K562 (cell line): Measurements from ENCODE around the gene DAPK2. TPM values are rescaled to one million over a fixed set of nuclear protein-coding genes. Genes with fewer than 3 reads are reported as not detected.

Experiments used
- CBFB ChIP-seq: sonication (generic); formaldehyde crosslinking; IDR thresholded peaks from 2 replicates; pipeline ENCODE4 v1.4.0; 2020; ENCODE audit warnings: mild to moderate bottlenecking, missing genetic modification reagents
- CTCF ChIP-seq, 3 experiments: IDR thresholded peaks in 2 of 3; conservative IDR thresholded peaks in 1 of 3; 2 replicates each; pipeline ENCODE4 v1.5.1; 2011 to 2012; ENCODE audit warnings: low read length in 3 of 3, mild to moderate bottlenecking in 3 of 3, control low read depth in 2 of 3, improper control_type of control experiment in 1 of 3, inconsistent platforms in 1 of 3, low read depth in 1 of 3, mixed read lengths in 1 of 3, moderate library complexity in 1 of 3; ENCODE audit not compliant: insufficient read depth in 2 of 3
- ELF1 ChIP-seq: fragments of 200-800 bp; sonication (Bioruptor generic); IDR thresholded peaks from 2 replicates; pipeline ENCODE4 v1.6.1; 2016; ENCODE audit warnings: missing genetic modification characterization, missing compliant biosample characterization
- FOS ChIP-seq: IDR thresholded peaks from 3 replicates; pipeline ENCODE4 v1.6.1; 2011; ENCODE audit not compliant: insufficient read length; ENCODE audit errors: extremely low read depth
- JUND ChIP-seq, 2 experiments: IDR thresholded peaks; 2 replicates in 1 of 2; 3 replicates in 1 of 2; pipeline ENCODE4 v1.6.1; 2011; ENCODE audit warnings: borderline replicate concordance in 2 of 2, low read depth in 2 of 2, low read length in 2 of 2, improper control_type of control experiment in 1 of 2, missing biosample characterization in 1 of 2, missing genetic modification characterization in 1 of 2, missing genetic modification reagents in 1 of 2
- MYC ChIP-seq, 2 experiments: fragments of 250-450 bp in 1 of 2; sonication (Bioruptor Pico) in 1 of 2; IDR thresholded peaks; 2 replicates each; pipeline versions ENCODE4 v1.5.1 to v1.6.1; 2012 to 2021; ENCODE audit warnings: low read depth in 2 of 2, borderline replicate concordance in 1 of 2, improper control_type of control experiment in 1 of 2, low read length in 1 of 2, mild to moderate bottlenecking in 1 of 2, moderate library complexity in 1 of 2
- PHF8 ChIP-seq: fragments of 200-600 bp; sonication (generic); IDR thresholded peaks from 2 replicates; pipeline ENCODE4 v1.6.1; 2012; ENCODE audit warnings: mixed run types, mild to moderate bottlenecking, inconsistent platforms, low read length, moderate library complexity, borderline replicate concordance
- REST ChIP-seq, 2 experiments: fragments of 450-650 bp; formaldehyde crosslinking in 1 of 2; IDR thresholded peaks; 2 replicates each; pipeline versions ENCODE4 v1.4.0 to v1.6.1; 2014 to 2020; ENCODE audit warnings: mild to moderate bottlenecking in 2 of 2, borderline replicate concordance in 1 of 2, low read depth in 1 of 2
- TAF1 ChIP-seq: IDR thresholded peaks from 2 replicates; pipeline ENCODE4 v1.6.1; 2011; ENCODE audit warnings: mild to moderate bottlenecking, low read length, moderate library complexity; ENCODE audit not compliant: insufficient read depth, control insufficient read depth, severe bottlenecking; ENCODE audit errors: extremely low read depth
- YY1 ChIP-seq, 3 experiments: IDR thresholded peaks; 2 replicates each; pipeline ENCODE4 v1.6.1; 2011; ENCODE audit warnings: low read length in 2 of 3, mild to moderate bottlenecking in 2 of 3, moderate library complexity in 2 of 3, borderline replicate concordance in 1 of 3, control low read depth in 1 of 3, low read depth in 1 of 3; ENCODE audit not compliant: insufficient read depth in 3 of 3, insufficient replicate concordance in 2 of 3, control insufficient read depth in 1 of 3, insufficient read length in 1 of 3; ENCODE audit errors: extremely low read depth in 1 of 3
- ZNF644 ChIP-seq: fragments of 200-800 bp; sonication (Bioruptor generic); IDR thresholded peaks from 2 replicates; pipeline ENCODE4 v1.6.1; 2016; ENCODE audit warnings: low read depth, missing genetic modification characterization, missing compliant biosample characterization
- ZSCAN29 ChIP-seq: fragments of 450-650 bp; IDR thresholded peaks from 2 replicates; pipeline ENCODE4 v1.6.1; 2017
- polyA plus RNA-seq, 8 experiments: library from polyadenylated mRNA; depleted of rRNA in 4 of 8; stranded (reverse) in 5 of 8; unstranded in 3 of 8; fragments of >200 nt; fragmentation: Nextera tagmentation in 2 of 8; fragmentation: Illumina TruSeq in 1 of 8; extraction: Ambion mirVana in 2 of 8; extraction: Trizol in 1 of 8; gene quantifications; 2 replicates each; pipeline versions ENCODE4 v1.2.1 to v1.2.3, GENCODE V29; 2011 to 2014; ENCODE audit warnings: inconsistent platforms in 1 of 8, missing spikeins in 1 of 8
- total RNA-seq, 7 experiments: library from RNA; depleted of rRNA in 6 of 7; stranded (reverse); fragments of >200 nt in 6 of 7; fragmentation: Illumina TruSeq in 2 of 7; extraction: Trizol in 2 of 7; gene quantifications; 2 replicates each; pipeline versions ENCODE4 v1.2.1 to v1.2.3, GENCODE V29; 2011 to 2021; ENCODE audit warnings: low replicate concordance in 1 of 7

The DAPK2 gene
- total and polyA plus RNA-seq, 9 of the 15 experiments (the other 6 are each of a cell fraction or from before 2014, with no cell fraction given): 0.14 to 5.2 (median 2.2) TPM

DNA sequence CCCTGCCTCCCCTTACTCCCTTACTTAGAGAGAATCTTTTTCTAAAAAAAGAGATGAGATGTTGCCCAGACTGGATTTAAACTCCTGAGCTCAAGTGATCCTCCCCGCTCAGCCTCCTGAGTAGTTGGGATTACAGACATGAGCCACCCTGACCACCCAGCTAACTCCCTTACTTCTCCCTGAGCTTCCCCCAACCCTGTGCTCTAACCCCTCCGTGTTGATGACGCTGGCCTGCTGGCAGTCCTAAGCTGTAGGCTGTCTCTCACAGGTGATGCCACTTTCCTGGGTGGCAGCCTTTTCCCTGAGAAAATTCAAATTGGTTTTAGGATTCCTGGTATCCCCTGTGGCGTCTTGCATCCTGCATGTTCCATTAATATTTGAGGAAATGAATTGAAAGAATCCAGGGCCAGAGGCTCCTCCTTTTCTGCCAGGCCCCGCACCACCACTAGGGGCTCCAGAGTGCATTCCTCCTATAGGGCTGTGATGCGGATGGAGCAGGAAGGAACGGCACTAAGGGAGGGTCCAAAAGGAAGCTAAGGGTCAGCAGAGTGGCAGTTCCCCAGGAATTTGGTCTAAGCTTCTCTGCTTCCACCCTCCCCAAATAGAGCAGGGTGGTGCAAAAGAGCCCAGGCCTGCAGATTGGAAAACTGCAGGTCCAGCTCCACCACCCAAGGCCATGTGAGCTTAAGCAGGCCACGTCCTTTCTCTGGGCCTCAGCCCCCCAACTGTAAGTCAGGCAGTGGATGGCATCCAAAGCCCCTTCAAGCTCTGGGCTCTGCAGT lies 101.1 kb downstream of the DAPK2 start (continued):
- peak; percentile 48; the same call in 1 of the 2 replicates for TF ChIP-seq REST (IDR thresholded peaks at IDR 0.05; ENCODE audit: borderline replicate concordance)
- TF ChIP-seq REST (CRISPR knock-in tag; IDR thresholded peaks at IDR 0.05; ENCODE audit: low read depth): no peak
- peak in 1 of 3 experiments; percentile 31 for TF ChIP-seq YY1 (IDR thresholded peaks at IDR 0.05; ENCODE audit: borderline replicate concordance in 1 of 3, control insufficient read depth in 1 of 3, extremely low read depth in 1 of 3, insufficient read depth in 3 of 3, insufficient read length in 1 of 3, insufficient replicate concordance in 2 of 3, low read depth in 1 of 3, low read length in 2 of 3)
- TF ChIP-seq TAF1: peak; percentile 43
- 0 out of 2 replicates have a peak, but pooled peaks have one; percentile 32 for TF ChIP-seq MYC (IDR thresholded peaks at IDR 0.05; ENCODE audit: low read depth, low read length)
- no peak for TF ChIP-seq MYC (CRISPR knock-in tag; IDR thresholded peaks at IDR 0.05; ENCODE audit: borderline replicate concordance, low read depth)
- peak; percentile 46 for TF ChIP-seq JUND (IDR thresholded peaks at IDR 0.05; ENCODE audit: borderline replicate concordance, low read depth, low read length)
- no peak for TF ChIP-seq JUND (tag; IDR thresholded peaks at IDR 0.05; ENCODE audit: borderline replicate concordance, low read depth, low read length)
- TF ChIP-seq ELF1 (tag): peak; percentile 48
- TF ChIP-seq PHF8: peak; percentile 15; the same call in 1 of the 2 replicates
- peak; percentile 86 to 96 (median 94) for TF ChIP-seq CTCF (IDR thresholded peaks at IDR 0.05 in 2 of 3, conservative IDR thresholded peaks at IDR 0.05 in 1 of 3; ENCODE audit: insufficient read depth in 2 of 3, low read depth in 1 of 3, low read length in 3 of 3)
- no peak for TF ChIP-seq ZNF644
- TF ChIP-seq CBFB (CRISPR knock-in tag): no peak
- TF ChIP-seq ZSCAN29: peak; percentile 72
- TF ChIP-seq FOS: no peak
